ENCODE data around the gene REEP2. TPM values are rescaled to one million over a fixed set of nuclear protein-coding genes. Genes with fewer than 3 reads are reported as not detected.

Gene REEP2
- total RNA-seq, 3 donors from 2014 or later (not counting 1 experiment from before 2014, with no cell fraction given): 0.28 to 0.79 (median 0.66) TPM

- H3K9me3 Mint-ChIP-seq: no peaks in the 10 kb centered on the region
- peak overlapping the region; percentile 84 for H3K4me3 Mint-ChIP-seq
- H3K4me1 Mint-ChIP-seq: peaks cover 34 to 51% of the 10 kb centered on the region in 2 donors
- no peaks in the 10 kb centered on the region for H3K36me3 Mint-ChIP-seq
- DNase-seq (no peak), ATAC-seq (peak; percentile 43 to 47 (median 46))
- Histone ChIP-seq H3K4me1 (ENCODE audit: control insufficient read depth, insufficient read depth, low read length) (peaks cover 42% of the 10 kb centered on the region), H3K9me3 (ENCODE audit: control insufficient read depth, insufficient read depth, low read length) (no peaks in the 10 kb centered on the region), H3K36me3 (ENCODE audit: control insufficient read depth, insufficient read depth, low read length) (no peaks in the 10 kb centered on the region), H3K4me3 (ENCODE audit: low read length) (no peak overlapping the region), H3K27ac (ENCODE audit: low read length) (peak overlapping the region; percentile 70), H3K27me3 (ENCODE audit: control insufficient read depth, insufficient read depth, low read length) (no peaks in the 10 kb centered on the region)
- WGBS (ENCODE audit: insufficient coverage): 72% methylated on average over 9 of the region's 9 CpGs
- peak overlapping the region; percentile 98 for H3K27ac Mint-ChIP-seq
- intact Hi-C loops (cut with micrococcal nuclease): no loop called here
- H3K27me3 Mint-ChIP-seq (ENCODE audit: low read depth in 2 of 2): no peaks in the 10 kb centered on the region
- TF ChIP-seq CTCF (IDR thresholded peaks at IDR 0.05): no peak
Observed at GRCh38 chr5:138458856-138459255, 20.0 kb downstream of the REEP2 start.

- Histone ChIP-seq H3K9me3 (ENCODE audit: control insufficient read depth, insufficient read depth, low read length) (no peaks in the 10 kb centered on the region), H3K36me3 (ENCODE audit: control insufficient read depth, insufficient read depth, low read length) (no peaks in the 10 kb centered on the region), H3K27ac (ENCODE audit: low read length) (peak overlapping the region; percentile 70), H3K27me3 (ENCODE audit: control insufficient read depth, insufficient read depth, low read length) (no peaks in the 10 kb centered on the region), H3K4me3 (ENCODE audit: low read length) (no peak overlapping the region), H3K4me1 (ENCODE audit: control insufficient read depth, insufficient read depth, low read length) (peaks cover 45% of the 10 kb centered on the region)
- H3K4me1 Mint-ChIP-seq: peaks cover 34 to 52% of the 10 kb centered on the region in 2 donors
- H3K4me3 Mint-ChIP-seq: peak overlapping the region; percentile 84
- 23% methylated on average over 11 of the region's 11 CpGs for WGBS (ENCODE audit: insufficient coverage)
- no peaks in the 10 kb centered on the region for H3K36me3 Mint-ChIP-seq
- H3K9me3 Mint-ChIP-seq: no peaks in the 10 kb centered on the region
- H3K27me3 Mint-ChIP-seq (ENCODE audit: low read depth in 2 of 2): no peaks in the 10 kb centered on the region
- no peak for TF ChIP-seq CTCF (IDR thresholded peaks at IDR 0.05)
- peak overlapping the region; percentile 98 for H3K27ac Mint-ChIP-seq
- intact Hi-C loops (cut with micrococcal nuclease): no loop called here
- ATAC-seq (peak; percentile 65 to 79 (median 73)), DNase-seq (peak; percentile 83 to 89)
Observed at GRCh38 chr5:138459311-138459933, 20.6 kb downstream of the REEP2 start.

- WGBS (ENCODE audit: insufficient coverage): 91% methylated on average over 4 of the region's 4 CpGs
- peak overlapping the region; percentile 98 for H3K27ac Mint-ChIP-seq
- TF ChIP-seq CTCF (IDR thresholded peaks at IDR 0.05): no peak
- ATAC-seq (no peak), DNase-seq (no peak)
- no peaks in the 10 kb centered on the region for H3K27me3 Mint-ChIP-seq (ENCODE audit: low read depth in 2 of 2)
- peaks cover 46% of the 10 kb centered on the region for H3K4me1 ChIP-seq (ENCODE audit: control insufficient read depth, insufficient read depth, low read length)
- H3K36me3 Mint-ChIP-seq: no peaks in the 10 kb centered on the region
- no peaks in the 10 kb centered on the region for H3K27me3 ChIP-seq (ENCODE audit: control insufficient read depth, insufficient read depth, low read length)
- H3K9me3 Mint-ChIP-seq: no peaks in the 10 kb centered on the region
- H3K4me3 Mint-ChIP-seq: peak overlapping the region; percentile 40
- H3K4me1 Mint-ChIP-seq: peaks cover 34 to 52% of the 10 kb centered on the region in 2 donors
- H3K27ac ChIP-seq (ENCODE audit: low read length): peak overlapping the region; percentile 70
- H3K36me3 ChIP-seq (ENCODE audit: control insufficient read depth, insufficient read depth, low read length): no peaks in the 10 kb centered on the region
- intact Hi-C loops (cut with micrococcal nuclease): no loop called here
- no peak overlapping the region for H3K4me3 ChIP-seq (ENCODE audit: low read length)
- no peaks in the 10 kb centered on the region for H3K9me3 ChIP-seq (ENCODE audit: control insufficient read depth, insufficient read depth, low read length)
Observed at GRCh38 chr5:138460032-138460693, 21.3 kb downstream of the REEP2 start.

Measured in natural killer cell (primary cell).